Endothelial cell of coronary artery (primary cell): Measurements from ENCODE around the gene OR2Y1. TPM values are rescaled to one million over a fixed set of nuclear protein-coding genes. Genes with fewer than 3 reads are reported as not detected.

Experiments
- total RNA-seq: library from RNA; depleted of rRNA; stranded (reverse); fragments of >200 nt; gene quantifications from 2 replicates; pipeline ENCODE4 v1.2.3, GENCODE V29; 2014

OR2Y1 gene, protein sequence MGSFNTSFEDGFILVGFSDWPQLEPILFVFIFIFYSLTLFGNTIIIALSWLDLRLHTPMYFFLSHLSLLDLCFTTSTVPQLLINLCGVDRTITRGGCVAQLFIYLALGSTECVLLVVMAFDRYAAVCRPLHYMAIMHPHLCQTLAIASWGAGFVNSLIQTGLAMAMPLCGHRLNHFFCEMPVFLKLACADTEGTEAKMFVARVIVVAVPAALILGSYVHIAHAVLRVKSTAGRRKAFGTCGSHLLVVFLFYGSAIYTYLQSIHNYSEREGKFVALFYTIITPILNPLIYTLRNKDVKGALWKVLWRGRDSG
- total RNA-seq, result not detected in 2 replicates

DNA sequence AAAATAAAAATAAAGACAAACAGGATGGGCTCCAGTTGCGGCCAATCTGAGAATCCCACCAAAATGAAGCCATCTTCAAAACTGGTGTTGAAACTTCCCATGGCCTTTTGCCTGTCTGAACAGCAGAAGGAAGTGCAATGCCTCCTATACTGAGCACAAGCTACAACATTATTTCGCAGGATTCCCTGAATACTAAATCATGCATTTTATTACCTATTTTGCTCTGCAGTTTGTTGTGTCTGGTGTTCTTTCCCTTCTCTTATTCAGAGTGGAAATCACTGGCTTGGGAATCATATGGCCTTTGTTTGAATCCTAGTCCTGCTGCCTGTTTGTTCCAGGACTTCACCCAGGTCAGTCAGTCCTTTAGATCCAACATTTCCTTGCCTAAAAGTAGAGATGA is at the start of gene OR2Y1:
Gene OR2Y1, minus strand, starts transcription at position 101 of the 400 bp plus-strand sequence. Its CDS starts 0 bp downstream, at position 101.

Other genes with a start within 250 kb of the OR2Y1 start
- gene CNOT6, start 245.7 kb downstream of the OR2Y1 start, total RNA-seq, result 14.5 and 15.8 TPM in 2 replicates
- gene SCGB3A1, start 148.6 kb downstream of the OR2Y1 start, total RNA-seq, result not detected in 2 replicates
- 5.5 and 10.6 TPM in 2 replicates for gene FLT4, start 90.5 kb downstream of the OR2Y1 start, total RNA-seq
- gene MGAT1, start 62.7 kb upstream of the OR2Y1 start, total RNA-seq, result 67.2 and 87.7 TPM in 2 replicates
- gene ZFP62, start 121.2 kb upstream of the OR2Y1 start, total RNA-seq, result 19.1 and 19.8 TPM in 2 replicates
- not detected in 2 replicates for gene BTNL8, start 159.1 kb upstream of the OR2Y1 start, total RNA-seq
- gene BTNL3, start 248.8 kb upstream of the OR2Y1 start, total RNA-seq, result not detected in 2 replicates